ENCODE data around the gene KLHDC10. TPM values are rescaled to one million over a fixed set of nuclear protein-coding genes. Genes with fewer than 3 reads are reported as not detected.

The KLHDC10 gene
- total RNA-seq, 2 donors from 2014 or later, result 18.7 to 34.7 TPM

DNA sequence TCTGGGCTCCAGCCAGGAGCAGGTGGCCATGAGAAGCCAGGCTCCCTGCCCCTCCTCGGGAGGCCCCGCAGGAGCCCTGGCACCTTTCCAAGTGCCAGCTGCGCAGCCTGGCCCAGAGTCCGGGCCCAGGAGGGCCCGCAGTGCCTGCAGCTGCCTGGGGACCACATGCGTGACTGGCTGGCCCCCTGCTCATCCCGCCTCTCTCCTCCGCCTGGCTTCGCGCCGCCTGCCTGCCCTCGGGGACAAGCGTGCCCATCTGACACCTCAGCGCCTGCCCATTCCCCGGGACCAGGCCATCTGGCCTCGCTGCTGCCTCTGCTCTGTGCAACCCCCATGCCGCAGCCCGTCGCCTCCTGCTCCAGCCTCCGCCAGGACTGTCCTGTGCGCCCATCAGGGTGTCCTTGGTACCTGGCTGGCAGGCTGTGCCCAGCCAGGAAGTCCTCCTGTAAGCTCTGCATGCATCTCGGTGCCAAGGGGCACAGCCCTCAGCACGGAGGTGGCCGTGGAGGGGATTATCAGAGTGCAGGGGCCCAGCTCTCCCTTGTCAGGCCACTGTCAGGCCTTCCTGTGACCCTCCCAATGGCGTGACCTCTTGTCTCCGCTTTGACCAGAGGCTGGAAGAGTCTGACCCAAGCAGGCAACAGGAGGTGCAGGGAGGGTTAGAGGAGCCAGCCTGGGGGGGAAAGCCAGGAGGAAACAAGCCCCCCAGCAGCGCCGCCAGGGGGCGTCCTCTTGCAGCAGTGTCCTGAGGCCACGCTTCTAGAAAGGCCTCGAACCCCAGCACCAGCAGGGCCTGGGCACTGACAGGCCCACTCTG, 84.4 kb downstream of the KLHDC10 start:
- H3K9me3 ChIP-seq, result no peaks in the 10 kb centered on the region
- DNase-seq (ENCODE audit: low spot score), result no peak
- H3K4me1 ChIP-seq (replicated peaks), result peaks cover 6% of the 10 kb centered on the region
- WGBS, result 69% methylated on average over 24 of the region's 31 CpGs
- no peak for TF ChIP-seq POLR2AphosphoS5 (IDR thresholded peaks at IDR 0.05)
- TF ChIP-seq, protein P1, sequence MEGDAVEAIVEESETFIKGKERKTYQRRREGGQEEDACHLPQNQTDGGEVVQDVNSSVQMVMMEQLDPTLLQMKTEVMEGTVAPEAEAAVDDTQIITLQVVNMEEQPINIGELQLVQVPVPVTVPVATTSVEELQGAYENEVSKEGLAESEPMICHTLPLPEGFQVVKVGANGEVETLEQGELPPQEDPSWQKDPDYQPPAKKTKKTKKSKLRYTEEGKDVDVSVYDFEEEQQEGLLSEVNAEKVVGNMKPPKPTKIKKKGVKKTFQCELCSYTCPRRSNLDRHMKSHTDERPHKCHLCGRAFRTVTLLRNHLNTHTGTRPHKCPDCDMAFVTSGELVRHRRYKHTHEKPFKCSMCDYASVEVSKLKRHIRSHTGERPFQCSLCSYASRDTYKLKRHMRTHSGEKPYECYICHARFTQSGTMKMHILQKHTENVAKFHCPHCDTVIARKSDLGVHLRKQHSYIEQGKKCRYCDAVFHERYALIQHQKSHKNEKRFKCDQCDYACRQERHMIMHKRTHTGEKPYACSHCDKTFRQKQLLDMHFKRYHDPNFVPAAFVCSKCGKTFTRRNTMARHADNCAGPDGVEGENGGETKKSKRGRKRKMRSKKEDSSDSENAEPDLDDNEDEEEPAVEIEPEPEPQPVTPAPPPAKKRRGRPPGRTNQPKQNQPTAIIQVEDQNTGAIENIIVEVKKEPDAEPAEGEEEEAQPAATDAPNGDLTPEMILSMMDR (IDR thresholded peaks at IDR 0.05), result no peak
- TF ChIP-seq POLR2A (IDR thresholded peaks at IDR 0.05), result no peak
- no peak overlapping the region for H3K27ac ChIP-seq
- intact Hi-C loops (cut with DNase I), result no loop called here
- no peaks in the 10 kb centered on the region for H3K36me3 ChIP-seq
- H3K4me3 ChIP-seq, result no peak overlapping the region
- H3K27me3 ChIP-seq (replicated peaks; ENCODE audit: insufficient read depth), result no peaks in the 10 kb centered on the region

DNA sequence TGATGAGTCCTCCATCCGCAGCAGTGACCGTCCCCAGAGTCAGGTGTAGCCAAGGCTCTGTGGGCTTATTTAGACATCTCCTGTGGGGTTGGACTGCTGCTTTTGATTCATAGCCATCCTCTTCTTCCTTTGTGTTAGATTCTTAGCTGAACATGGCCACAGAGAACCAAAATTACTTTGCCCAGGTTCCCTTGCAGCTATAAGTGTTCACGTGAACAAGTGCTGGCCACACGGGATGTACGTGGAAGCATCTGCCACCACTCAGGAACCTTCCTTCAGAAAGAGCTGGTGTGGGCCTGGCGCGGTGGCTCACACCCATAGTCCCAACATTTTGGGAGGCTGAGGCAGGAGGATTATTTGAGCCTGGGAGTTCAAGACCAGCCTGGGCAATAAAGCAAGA, 85.8 kb downstream of the KLHDC10 start:
- no peak overlapping the region for H3K4me3 ChIP-seq
- H3K27ac ChIP-seq, result no peak overlapping the region
- WGBS, result 98% methylated on average over 7 of the region's 7 CpGs
- intact Hi-C loops (cut with DNase I), result no loop called here
- no peaks in the 10 kb centered on the region for H3K9me3 ChIP-seq
- DNase-seq (ENCODE audit: low spot score), result no peak
- TF ChIP-seq, protein P1 (IDR thresholded peaks at IDR 0.05), result no peak
- TF ChIP-seq POLR2AphosphoS5 (IDR thresholded peaks at IDR 0.05) (no peak), POLR2A (IDR thresholded peaks at IDR 0.05) (no peak)
- no peaks in the 10 kb centered on the region for H3K36me3 ChIP-seq
- H3K4me1 ChIP-seq (replicated peaks), result peaks cover 6% of the 10 kb centered on the region
- H3K27me3 ChIP-seq (replicated peaks; ENCODE audit: insufficient read depth), result no peaks in the 10 kb centered on the region

GRCh38 chr7:130157700-130158099, 87.4 kb downstream of the KLHDC10 start:
- Histone ChIP-seq H3K9me3 (no peaks in the 10 kb centered on the region), H3K36me3 (peaks cover 0 to 7% of the 10 kb centered on the region in 2 donors), H3K27me3 (replicated peaks; ENCODE audit: insufficient read depth) (no peaks in the 10 kb centered on the region), H3K27ac (no peak overlapping the region), H3K4me3 (no peak overlapping the region), H3K4me1 (replicated peaks) (peaks cover 6% of the 10 kb centered on the region)
- no peak for TF ChIP-seq POLR2A (IDR thresholded peaks at IDR 0.05)
- no peak for TF ChIP-seq POLR2AphosphoS5 (IDR thresholded peaks at IDR 0.05)
- TF ChIP-seq, protein P1 (IDR thresholded peaks at IDR 0.05), result no peak
- no peak for DNase-seq (ENCODE audit: low spot score)
- WGBS, result 93% methylated on average over 7 of the region's 7 CpGs
- intact Hi-C loops (cut with DNase I), result no loop called here

- Histone ChIP-seq H3K27ac (no peak overlapping the region), H3K4me1 (replicated peaks) (no peaks in the 10 kb centered on the region), H3K36me3 (peaks cover 0 to 9% of the 10 kb centered on the region in 2 donors), H3K27me3 (replicated peaks; ENCODE audit: insufficient read depth) (no peaks in the 10 kb centered on the region), H3K4me3 (no peak overlapping the region), H3K9me3 (no peaks in the 10 kb centered on the region)
- TF ChIP-seq, protein P1 (IDR thresholded peaks at IDR 0.05), result no peak
- no peak for TF ChIP-seq POLR2AphosphoS5 (IDR thresholded peaks at IDR 0.05)
- no peak for DNase-seq (ENCODE audit: low spot score)
- intact Hi-C loops (cut with DNase I), result no loop called here
- 92% methylated on average over 2 of the region's 2 CpGs for WGBS
Observed at GRCh38 chr7:130160023-130160422, 89.7 kb downstream of the KLHDC10 start.

- WGBS, result 92% methylated on average over 8 of the region's 8 CpGs
- TF ChIP-seq POLR2A (IDR thresholded peaks at IDR 0.05) (no peak), POLR2AphosphoS5 (IDR thresholded peaks at IDR 0.05) (no peak)
- TF ChIP-seq, protein P1 (IDR thresholded peaks at IDR 0.05), result no peak
Observed at GRCh38 chr7:130160455-130160854, 90.1 kb downstream of the KLHDC10 start.

More at GRCh38 chr7:130160455-130160854, 90.1 kb downstream of the KLHDC10 start:
- intact Hi-C loops (cut with DNase I), result no loop called here
- H3K4me3 ChIP-seq, result no peak overlapping the region
- no peak for DNase-seq (ENCODE audit: low spot score)
- H3K36me3 ChIP-seq, result peaks cover 0 to 9% of the 10 kb centered on the region in 2 donors
- H3K27ac ChIP-seq, result no peak overlapping the region
- no peaks in the 10 kb centered on the region for H3K4me1 ChIP-seq (replicated peaks)
- H3K27me3 ChIP-seq (replicated peaks; ENCODE audit: insufficient read depth), result no peaks in the 10 kb centered on the region
- no peaks in the 10 kb centered on the region for H3K9me3 ChIP-seq

Data from prostate gland (tissue), 2 donors.